K562 (cell line): ENCODE results near the gene ANO8. TPM values are rescaled to one million over a fixed set of nuclear protein-coding genes. Genes with fewer than 3 reads are reported as not detected.

Source experiments
- ETV1 ChIP-seq: fragments of 450-650 bp; conservative IDR thresholded peaks from 2 replicates; pipeline ENCODE4 v1.6.1; 2016; ENCODE audit warnings: missing genetic modification characterization, control low read depth, low read depth, missing compliant biosample characterization
- GABPA ChIP-seq: fragments of 200-800 bp; sonication (Bioruptor generic); conservative IDR thresholded peaks from 2 replicates; pipeline ENCODE4 v1.6.1; 2016; ENCODE audit warnings: low read depth, missing genetic modification characterization, missing compliant biosample characterization
- PCBP1 ChIP-seq: fragments of 200-400 bp; formaldehyde crosslinking; IDR thresholded peaks from 2 replicates; pipeline ENCODE4 v1.6.1; 2018; ENCODE audit warnings: mild to moderate bottlenecking, low read depth, low read length; ENCODE audit not compliant: poor library complexity, severe bottlenecking
- RBM25 ChIP-seq: fragments of 200-400 bp; formaldehyde crosslinking; IDR thresholded peaks from 2 replicates; pipeline ENCODE4 v1.6.1; 2018; ENCODE audit warnings: low read length, low read depth, moderate library complexity; ENCODE audit not compliant: severe bottlenecking
- polyA plus RNA-seq, 8 experiments: library from polyadenylated mRNA; depleted of rRNA in 4 of 8; stranded (reverse) in 5 of 8; unstranded in 3 of 8; fragments of >200 nt; fragmentation: Nextera tagmentation in 2 of 8; fragmentation: Illumina TruSeq in 1 of 8; extraction: Ambion mirVana in 2 of 8; extraction: Trizol in 1 of 8; gene quantifications; 2 replicates each; pipeline versions ENCODE4 v1.2.1 to v1.2.3, GENCODE V29; 2011 to 2014; ENCODE audit warnings: inconsistent platforms in 1 of 8, missing spikeins in 1 of 8
- total RNA-seq, 7 experiments: library from RNA; depleted of rRNA in 6 of 7; stranded (reverse); fragments of >200 nt in 6 of 7; fragmentation: Illumina TruSeq in 2 of 7; extraction: Trizol in 2 of 7; gene quantifications; 2 replicates each; pipeline versions ENCODE4 v1.2.1 to v1.2.3, GENCODE V29; 2011 to 2021; ENCODE audit warnings: low replicate concordance in 1 of 7
- TF ChIP-seq, protein P1 (sequence below), 2 experiments: fragments of 450-650 bp in 1 of 2; sonication (generic) in 1 of 2; formaldehyde crosslinking in 1 of 2; IDR thresholded peaks; 2 replicates each; pipeline versions ENCODE4 v1.7.1 to v1.9.0; 2016 to 2022; ENCODE audit warnings: inconsistent platforms in 1 of 2, mild to moderate bottlenecking in 1 of 2, missing genetic modification reagents in 1 of 2

The ANO8 gene
- total and polyA plus RNA-seq, 9 of the 15 experiments (the other 6 are each of a cell fraction or from before 2014, with no cell fraction given): 0.07 to 7.6 (median 2.3) TPM; not detected in 1

DNA sequence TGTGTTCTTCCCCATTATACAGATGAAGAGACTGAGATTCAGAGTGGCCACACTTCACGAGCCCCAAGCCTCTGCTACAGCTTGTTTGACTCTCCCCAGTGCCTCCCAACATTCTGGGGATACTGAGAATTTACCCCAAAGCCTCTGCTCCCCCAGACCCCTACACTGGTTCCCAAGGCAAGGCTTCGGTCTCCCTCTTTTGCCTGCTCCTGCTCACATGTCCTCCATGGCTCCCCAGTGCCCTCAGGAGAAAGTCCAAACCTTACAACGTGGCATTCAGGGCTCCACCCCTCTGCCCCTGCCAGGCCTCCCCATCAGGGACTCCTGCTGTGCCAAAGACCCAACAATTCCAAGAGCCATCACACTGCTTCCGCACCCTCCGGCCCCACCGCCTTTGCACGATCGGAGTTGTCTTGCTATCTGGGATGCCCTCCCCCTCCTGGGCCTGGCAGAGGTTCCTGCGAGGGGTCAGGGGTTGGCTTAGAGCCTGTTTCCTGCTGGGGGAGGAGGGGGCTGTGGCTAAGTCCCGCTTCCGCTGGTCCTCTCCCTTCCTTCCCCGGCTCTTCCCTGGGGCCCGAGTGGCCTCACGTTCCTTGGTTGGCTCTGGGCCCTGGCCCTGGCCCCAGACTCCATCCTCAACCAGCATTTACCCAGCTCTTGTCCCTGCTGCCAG is 18.1 kb upstream of the ANO8 start (continued):
- TF ChIP-seq, protein P1, sequence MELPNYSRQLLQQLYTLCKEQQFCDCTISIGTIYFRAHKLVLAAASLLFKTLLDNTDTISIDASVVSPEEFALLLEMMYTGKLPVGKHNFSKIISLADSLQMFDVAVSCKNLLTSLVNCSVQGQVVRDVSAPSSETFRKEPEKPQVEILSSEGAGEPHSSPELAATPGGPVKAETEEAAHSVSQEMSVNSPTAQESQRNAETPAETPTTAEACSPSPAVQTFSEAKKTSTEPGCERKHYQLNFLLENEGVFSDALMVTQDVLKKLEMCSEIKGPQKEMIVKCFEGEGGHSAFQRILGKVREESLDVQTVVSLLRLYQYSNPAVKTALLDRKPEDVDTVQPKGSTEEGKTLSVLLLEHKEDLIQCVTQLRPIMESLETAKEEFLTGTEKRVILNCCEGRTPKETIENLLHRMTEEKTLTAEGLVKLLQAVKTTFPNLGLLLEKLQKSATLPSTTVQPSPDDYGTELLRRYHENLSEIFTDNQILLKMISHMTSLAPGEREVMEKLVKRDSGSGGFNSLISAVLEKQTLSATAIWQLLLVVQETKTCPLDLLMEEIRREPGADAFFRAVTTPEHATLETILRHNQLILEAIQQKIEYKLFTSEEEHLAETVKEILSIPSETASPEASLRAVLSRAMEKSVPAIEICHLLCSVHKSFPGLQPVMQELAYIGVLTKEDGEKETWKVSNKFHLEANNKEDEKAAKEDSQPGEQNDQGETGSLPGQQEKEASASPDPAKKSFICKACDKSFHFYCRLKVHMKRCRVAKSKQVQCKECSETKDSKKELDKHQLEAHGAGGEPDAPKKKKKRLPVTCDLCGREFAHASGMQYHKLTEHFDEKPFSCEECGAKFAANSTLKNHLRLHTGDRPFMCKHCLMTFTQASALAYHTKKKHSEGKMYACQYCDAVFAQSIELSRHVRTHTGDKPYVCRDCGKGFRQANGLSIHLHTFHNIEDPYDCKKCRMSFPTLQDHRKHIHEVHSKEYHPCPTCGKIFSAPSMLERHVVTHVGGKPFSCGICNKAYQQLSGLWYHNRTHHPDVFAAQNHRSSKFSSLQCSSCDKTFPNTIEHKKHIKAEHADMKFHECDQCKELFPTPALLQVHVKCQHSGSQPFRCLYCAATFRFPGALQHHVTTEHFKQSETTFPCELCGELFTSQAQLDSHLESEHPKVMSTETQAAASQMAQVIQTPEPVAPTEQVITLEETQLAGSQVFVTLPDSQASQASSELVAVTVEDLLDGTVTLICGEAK (IDR thresholded peaks at IDR 0.05): 0 out of 2 replicates have a peak, but pooled peaks have one; percentile 49
- TF ChIP-seq, protein P1 (CRISPR knock-in tag; IDR thresholded peaks at IDR 0.05): no peak
- peak; percentile 35; the same call in 1 of the 2 replicates for TF ChIP-seq ETV1
- peak; percentile 32 for TF ChIP-seq RBM25
- TF ChIP-seq GABPA (tag): peak; percentile 82
- no peak for TF ChIP-seq PCBP1
- TF ChIP-seq, all 486 proteins: peak for 9
